ENCODE data around the gene KCNJ16. TPM values are rescaled to one million over a fixed set of nuclear protein-coding genes. Genes with fewer than 3 reads are reported as not detected.

KCNJ16 gene
- total RNA-seq, 1 donor from 2014 or later = not detected

DNA sequence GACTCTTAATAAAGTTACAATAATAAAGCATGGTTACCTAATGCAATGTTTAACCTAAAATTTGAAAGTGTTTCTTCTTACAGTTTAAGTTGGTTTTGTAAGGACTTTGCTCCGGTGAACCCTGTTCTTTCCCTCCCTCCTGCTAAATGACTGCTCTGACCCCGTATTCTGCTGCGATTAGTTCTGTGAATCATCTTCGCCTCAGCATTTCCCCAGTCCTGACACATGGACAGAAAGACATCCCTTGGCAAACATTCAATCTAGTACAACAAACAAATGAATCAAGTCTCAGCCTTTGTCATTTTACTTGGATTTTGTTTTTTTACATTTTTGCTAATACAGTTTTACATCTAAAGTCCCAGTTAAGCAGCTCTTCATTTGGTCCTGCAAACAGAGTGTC is 109.7 kb downstream of the KCNJ16 start:
- intact Hi-C loops (cut with DNase I) = no loop called here
- DNase-seq (ENCODE audit: missing footprints) (no peak), ATAC-seq (no peak)

Other genes with a start within 250 kb of the KCNJ16 start
- 44.3 TPM for gene KCNJ2, start 94.3 kb downstream of the KCNJ16 start, total RNA-seq